ENCODE data around the gene FAM163A.
"Not testable (repeated sequence)": the region's sequence is repeated elsewhere in the genome, so short reads cannot be mapped to it uniquely, and the experiment has no call there.

- TF ChIP-seq EZH2phosphoT487 (IDR thresholded peaks at IDR 0.05; ENCODE audit: borderline replicate concordance); CTCF (conservative IDR thresholded peaks at IDR 0.05; ENCODE audit: low read length): not testable (repeated sequence)
Measured at GRCh38 chr1:179694530-179694929, 48.6 kb upstream of the FAM163A start.
